SK-N-SH (cell line): ENCODE results near the gene PDLIM5.

ENCODE experiments used
- CTCF ChIP-seq: fragments of 200-600 bp; sonication (generic); IDR thresholded peaks from 2 replicates; pipeline ENCODE4 v1.6.1; 2017; ENCODE audit warnings: antibody characterized with exemption, mild to moderate bottlenecking, moderate library complexity
- FOSL2 ChIP-seq: IDR thresholded peaks from 2 replicates; pipeline ENCODE4 v1.4.0; 2012; ENCODE audit warnings: low read depth, mild to moderate bottlenecking, moderate library complexity, borderline replicate concordance
- GABPA ChIP-seq: IDR thresholded peaks from 2 replicates; pipeline ENCODE4 v1.4.0; 2012; ENCODE audit warnings: low read depth, mild to moderate bottlenecking
- JUND ChIP-seq: IDR thresholded peaks from 2 replicates; pipeline ENCODE4 v1.4.0; 2012
- POLR2AphosphoS5 ChIP-seq: IDR thresholded peaks from 2 replicates; pipeline ENCODE4 v1.6.1; 2012; ENCODE audit warnings: low read depth, low read length
- SIN3A ChIP-seq: IDR thresholded peaks from 2 replicates; pipeline ENCODE4 v1.6.1; 2012; ENCODE audit warnings: low read depth, mild to moderate bottlenecking, low read length, moderate library complexity, borderline replicate concordance
- TCF12 ChIP-seq: IDR thresholded peaks from 2 replicates; pipeline ENCODE4 v1.4.0; 2012
- YY1 ChIP-seq: IDR thresholded peaks from 2 replicates; pipeline ENCODE4 v1.4.0; 2012; ENCODE audit warnings: low read depth, mild to moderate bottlenecking
- ZBTB33 ChIP-seq: IDR thresholded peaks from 2 replicates; pipeline ENCODE4 v1.4.0; 2012; ENCODE audit warnings: low read depth, borderline replicate concordance

- TF ChIP-seq ZBTB33 (no peak), JUND (no peak), SIN3A (no peak), CTCF (no peak), GABPA (no peak), YY1 (no peak), FOSL2 (no peak), TCF12 (no peak), POLR2AphosphoS5 (no peak)
These were observed 262.8 kb downstream of the PDLIM5 start for GRCh38 chr4:94714365-94715160.
